Activated CD4-positive, CD25-positive, alpha-beta regulatory T cell treated with anti-CD3 and anti-CD28 coated beads, Interleukin-2, amount 50 U/mL, for 72 hours (primary cell): Measurements from ENCODE around the gene HBG2.
"Not testable (repeated sequence)": the region's sequence is repeated elsewhere in the genome, so short reads cannot be mapped to it uniquely, and the experiment has no call there.

Experiments
- DNase-seq: peaks from one replicate; pipeline ENCODE4 v3.0.0; 2021

The HBG2 gene

DNA sequence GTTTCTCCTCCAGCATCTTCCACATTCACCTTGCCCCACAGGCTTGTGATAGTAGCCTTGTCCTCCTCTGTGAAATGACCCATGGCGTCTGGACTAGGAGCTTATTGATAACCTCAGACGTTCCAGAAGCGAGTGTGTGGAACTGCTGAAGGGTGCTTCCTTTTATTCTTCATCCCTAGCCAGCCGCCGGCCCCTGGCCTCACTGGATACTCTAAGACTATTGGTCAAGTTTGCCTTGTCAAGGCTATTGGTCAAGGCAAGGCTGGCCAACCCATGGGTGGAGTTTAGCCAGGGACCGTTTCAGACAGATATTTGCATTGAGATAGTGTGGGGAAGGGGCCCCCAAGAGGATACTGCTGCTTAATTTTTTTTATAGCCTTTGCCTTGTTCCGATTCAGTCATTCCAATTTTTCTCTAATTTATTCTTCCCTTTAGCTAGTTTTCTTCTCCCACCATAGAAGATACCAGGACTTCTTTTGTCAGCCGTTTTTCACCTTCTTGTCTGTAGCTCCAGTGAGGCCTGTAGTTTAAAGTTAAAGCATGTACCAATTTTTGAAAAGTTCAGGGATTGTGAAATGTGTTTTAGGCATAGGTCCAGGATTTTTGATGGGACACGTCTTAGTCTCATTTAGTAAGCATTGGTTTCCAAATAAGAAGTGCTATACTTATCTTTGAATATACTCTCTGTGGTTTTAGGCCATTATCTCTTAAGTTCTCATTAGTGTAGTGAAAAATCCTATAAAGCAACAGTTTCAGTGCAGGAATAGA lies at the start of gene HBG2:
HBG2 (minus strand) TSS at position 136 of the 768 bp plus-strand sequence; CDS start at position 83, 53 bp downstream.
- not testable (repeated sequence) for DNase-seq

DNA sequence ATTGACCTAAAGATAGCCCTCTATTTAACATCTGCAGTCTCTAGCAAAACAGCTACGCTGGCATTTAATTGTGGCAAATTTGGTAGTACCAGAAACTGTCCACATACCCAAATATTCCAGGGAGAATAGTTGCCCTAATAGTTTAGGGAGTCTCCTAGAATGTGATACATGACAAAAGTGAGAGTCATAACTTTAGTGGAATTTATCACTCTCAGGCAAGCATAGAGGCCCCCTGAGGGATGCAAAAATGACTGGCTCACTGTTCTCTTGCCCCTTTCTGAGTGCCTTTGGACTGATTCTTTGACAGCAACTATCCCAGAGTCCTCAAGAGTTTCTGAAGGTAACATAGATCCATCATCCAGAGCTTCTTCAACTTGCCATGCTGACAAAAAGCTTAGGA lies 49.5 kb upstream of the HBG2 start:
- no peak for DNase-seq

DNA sequence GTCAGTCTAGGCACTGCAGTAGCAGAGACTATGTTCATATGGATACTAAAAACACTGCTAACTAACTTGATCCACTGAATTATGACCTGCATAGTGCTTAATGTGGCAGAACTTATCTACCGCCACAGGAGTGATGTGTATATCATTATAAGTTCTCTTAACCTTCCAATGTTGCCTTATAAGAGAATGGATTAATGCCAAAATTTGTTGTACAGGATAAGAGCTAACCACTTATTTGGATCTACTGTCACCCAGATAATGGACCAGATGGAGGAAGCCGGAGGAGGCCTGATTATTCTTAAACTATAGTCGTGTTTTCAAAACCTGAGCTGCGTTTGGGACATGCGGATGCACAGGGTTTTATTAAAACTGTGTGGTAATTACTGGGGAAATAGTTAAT lies 49.0 kb upstream of the HBG2 start:
- DNase-seq = no peak

DNA sequence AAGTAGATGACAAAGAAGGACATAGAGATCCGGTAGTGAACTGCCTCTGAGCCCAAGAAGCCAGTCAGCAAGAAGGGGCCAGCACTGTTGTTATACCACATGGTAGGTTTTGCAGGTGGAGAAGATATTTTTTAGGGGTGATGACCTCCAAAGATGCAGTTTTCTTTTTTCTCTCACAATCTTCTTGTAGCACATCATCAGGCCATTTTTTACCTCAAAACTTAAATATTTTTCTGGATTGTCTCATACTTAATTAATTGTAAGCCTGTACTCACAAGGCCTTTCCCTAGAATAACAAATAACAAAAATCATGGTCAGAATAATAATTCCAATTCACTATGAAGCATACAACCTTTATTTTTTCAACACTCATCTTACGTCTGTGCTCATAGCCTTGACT lies 47.3 kb upstream of the HBG2 start, which contains the start of gene OR51B4:
OR51B4 (minus strand) TSS at position 101 of the 400 bp plus-strand sequence; CDS start at position 101, 0 bp downstream.
- DNase-seq = no peak

DNA sequence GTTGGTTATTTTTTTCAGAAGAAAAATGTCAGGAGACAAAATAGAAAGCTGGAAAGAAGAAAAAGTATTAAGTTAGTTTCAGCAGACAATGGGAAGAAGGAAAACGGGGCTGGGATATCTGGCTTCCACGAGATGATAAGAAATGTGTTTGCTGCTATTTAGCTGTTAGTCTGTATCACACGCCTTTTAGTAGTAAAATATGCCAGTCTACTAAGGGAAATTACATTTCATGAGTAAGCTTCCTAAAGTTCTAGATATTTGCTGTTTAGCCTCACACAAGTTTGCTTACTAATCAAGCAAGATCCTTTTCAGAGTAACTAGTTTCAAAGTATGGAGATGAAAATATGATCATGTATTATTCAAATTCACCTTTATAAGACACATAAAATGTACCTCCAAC lies 45.7 kb upstream of the HBG2 start:
- DNase-seq = no peak

DNA sequence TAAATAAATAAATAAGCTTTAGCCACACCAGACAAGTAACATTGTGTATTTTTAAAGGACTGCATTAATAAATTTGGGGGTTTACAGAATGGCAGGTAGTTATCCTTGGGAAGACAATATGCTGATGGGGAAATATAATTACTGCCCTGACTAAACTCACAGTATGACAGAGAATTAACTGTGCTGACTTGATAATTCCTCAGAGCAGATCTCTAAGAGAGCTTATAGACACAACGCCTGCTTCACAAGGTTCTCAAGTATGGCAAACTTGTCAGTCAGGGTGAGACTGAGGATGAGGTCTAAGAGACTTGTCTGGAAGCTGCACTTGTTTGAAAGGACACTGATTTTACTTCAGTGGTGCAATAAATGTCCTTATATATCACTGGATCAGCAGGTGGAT lies 43.9 kb upstream of the HBG2 start:
- no peak for DNase-seq

DNA sequence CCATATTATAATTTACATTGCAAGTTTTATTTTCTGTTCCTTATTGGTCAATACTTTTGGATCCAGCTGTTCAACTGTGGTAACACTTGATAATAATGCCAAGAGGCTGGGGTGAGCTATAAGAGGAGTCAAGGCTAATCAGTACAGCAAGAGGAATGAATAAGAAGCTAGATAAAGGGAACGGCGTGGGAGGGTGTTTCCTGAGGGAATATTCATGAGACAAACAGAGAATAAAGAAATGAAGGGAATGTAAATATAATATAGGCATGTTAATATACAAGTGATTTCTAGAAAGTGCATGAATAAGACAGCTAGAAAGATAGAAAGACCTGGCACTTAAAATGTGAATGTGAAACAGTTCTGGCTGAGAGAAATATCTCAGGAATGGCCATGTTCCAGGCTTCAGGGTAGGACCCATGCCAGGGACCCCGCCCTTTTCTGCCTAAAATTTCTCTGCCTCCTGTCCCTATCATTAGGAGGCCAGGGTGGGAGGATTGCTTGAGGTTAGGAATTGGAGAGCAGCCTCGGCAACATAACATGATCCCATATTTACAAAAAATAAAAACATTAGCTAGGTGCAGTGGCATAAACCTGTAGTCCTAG lies 43.2 kb upstream of the HBG2 start:
- DNase-seq = no peak

DNA sequence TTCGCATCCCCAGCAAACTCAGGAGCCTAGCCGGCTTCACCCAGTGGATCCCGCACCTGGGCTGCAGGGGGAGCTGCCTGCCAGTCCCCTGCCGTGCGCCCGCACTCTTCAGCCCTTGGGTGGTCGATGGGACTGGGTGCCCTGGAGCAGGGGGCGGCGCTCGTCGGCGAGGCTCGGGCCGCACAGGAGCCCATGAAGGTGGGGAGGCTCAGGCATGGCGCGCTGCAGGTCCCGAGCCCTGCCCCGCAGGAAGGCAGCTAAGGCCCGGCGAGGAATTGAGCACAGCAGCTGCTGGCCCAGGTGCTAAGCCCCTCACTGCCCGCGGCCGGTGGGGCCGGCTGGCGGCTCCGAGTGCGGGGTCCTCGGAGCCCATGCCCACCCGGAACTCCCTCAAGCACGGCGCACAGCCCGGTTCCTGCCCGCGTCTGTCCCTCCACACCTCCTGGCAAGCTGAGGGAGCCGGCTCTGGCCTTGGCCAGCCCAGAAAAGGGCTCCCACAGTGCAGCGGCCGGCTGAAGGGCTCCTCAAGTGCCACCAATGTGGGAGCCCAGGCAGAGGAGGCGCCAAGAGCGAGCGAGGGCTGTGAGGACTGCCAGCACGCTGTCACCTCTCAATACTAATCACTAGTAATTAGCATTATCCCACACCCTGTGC lies 39.9 kb upstream of the HBG2 start:
- not testable (repeated sequence) for DNase-seq

DNA sequence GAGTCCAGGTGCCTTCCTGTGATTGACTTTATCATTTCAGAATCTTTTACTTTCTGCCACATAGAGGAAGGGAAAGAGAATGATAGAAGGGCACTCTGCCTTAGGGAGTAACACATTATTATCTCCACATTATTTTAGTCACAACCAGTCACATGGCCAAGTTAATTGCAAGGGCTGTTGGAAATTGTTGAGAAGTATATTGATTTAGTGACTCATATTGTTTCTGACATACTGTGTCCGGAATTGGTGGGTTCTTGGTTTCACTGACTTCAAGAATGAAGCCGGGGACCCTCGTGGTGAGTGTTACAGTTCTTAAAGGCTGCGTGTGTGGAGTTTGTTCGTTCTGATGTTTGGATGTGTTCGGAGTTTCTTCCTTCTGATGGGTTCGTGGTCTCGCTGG lies 38.4 kb upstream of the HBG2 start:
- no peak for DNase-seq

DNA sequence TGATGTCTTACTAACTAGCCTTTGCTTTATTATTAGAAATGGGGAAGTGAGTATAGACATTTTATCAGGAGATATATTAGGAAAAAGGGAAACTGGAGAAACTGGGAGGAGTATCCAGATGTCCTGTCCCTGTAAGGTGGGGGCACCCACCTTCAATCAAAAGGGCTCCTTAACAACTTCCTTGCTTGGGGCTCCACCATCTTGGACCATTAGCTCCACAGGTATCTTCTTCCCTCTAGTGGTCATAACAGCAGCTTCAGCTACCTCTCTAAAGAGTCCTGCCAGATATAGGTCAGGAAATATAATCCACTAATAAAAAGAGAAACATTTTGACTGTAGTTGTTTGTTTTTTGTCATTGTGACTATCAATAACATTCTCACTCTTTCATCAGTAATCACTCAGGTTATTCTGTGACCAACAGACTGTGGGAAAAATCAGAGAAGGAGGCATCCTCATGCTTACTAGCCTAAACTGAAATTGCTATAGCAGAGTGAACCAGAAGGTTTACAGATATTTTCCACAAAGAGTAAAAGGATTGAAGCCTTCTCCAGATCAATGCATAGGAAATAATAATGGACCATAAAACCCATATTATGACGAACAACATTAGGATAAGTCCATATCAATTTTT lies 36.7 kb upstream of the HBG2 start:
- DNase-seq = no peak

DNA sequence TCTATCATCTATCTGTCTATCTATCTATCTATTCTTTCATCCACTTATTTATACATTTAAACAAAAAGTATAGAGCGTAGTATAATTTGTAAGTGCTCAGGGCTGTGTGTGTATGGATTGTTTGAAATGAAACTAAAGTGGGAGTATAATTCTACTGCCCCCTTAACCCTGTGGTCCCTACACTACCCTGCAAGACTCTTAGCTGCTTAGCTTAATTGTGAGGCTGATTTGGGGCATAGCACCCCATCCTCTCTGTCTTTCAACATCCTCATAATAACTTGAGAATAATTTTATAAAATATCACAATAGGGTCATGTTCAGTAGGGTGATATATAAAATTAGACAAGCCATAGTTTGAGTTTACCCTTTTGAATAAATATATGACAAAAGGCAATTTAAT lies 35.5 kb upstream of the HBG2 start:
- no peak for DNase-seq

DNA sequence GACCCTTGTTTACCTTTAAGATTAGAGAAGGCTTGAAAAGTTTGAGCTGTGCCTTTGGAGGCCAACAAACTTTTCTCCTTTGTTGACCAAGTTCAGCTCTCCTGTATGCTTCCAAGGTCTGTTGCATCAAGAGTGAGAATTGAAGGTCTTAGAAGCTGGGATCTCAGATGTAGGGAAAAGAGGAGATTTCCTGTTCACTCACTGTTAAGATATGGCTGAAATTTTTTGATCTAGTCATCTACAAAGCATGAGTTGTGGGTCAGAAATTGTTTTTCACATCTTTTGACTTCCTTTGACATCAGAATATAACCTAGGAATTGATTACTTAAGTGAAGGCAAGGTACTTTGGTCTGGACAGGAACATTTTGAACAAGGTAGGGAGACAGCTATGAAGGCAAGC lies 35.1 kb upstream of the HBG2 start:
- DNase-seq = no peak

DNA sequence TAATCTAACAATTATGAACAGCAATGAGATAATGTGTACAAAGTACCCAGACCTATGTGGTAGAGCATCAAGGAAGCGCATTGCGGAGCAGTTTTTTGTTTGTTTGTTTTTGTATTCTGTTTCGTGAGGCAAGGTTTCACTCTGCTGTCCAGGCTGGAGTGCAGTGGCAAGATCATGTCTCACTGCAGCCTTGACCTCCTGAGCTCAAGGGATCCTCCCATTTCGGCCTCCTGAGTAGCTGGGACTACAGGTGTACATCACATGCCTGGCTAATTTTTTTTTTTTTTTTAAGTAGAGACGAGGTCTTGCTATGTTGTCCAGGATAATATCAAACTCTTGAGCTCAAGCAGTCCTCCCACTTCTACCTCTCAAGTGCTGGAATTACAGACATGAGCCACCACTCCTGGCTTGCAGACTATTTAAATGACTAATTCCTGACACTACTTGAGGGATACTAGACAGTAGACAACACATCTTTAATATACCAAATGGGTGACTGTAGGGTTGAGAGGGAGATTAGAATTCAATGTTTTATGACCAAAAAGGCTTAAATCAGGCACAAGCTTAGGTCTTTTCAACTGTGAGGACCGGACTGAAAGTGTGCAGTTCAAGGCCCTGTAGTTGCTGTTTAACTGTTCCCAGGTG lies 34.4 kb upstream of the HBG2 start:
- no peak for DNase-seq

DNA sequence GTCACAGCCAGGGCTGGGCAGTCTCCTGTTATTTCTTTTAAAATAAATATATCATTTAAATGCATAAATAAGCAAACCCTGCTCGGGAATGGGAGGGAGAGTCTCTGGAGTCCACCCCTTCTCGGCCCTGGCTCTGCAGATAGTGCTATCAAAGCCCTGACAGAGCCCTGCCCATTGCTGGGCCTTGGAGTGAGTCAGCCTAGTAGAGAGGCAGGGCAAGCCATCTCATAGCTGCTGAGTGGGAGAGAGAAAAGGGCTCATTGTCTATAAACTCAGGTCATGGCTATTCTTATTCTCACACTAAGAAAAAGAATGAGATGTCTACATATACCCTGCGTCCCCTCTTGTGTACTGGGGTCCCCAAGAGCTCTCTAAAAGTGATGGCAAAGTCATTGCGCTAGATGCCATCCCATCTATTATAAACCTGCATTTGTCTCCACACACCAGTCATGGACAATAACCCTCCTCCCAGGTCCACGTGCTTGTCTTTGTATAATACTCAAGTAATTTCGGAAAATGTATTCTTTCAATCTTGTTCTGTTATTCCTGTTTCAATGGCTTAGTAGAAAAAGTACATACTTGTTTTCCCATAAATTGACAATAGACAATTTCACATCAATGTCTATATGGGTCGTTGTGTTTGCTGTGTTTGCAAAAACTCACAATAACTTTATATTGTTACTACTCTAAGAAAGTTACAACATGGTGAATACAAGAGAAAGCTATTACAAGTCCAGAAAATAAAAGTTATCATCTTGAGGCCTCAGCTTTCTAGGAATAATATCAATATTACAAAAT lies 33.7 kb upstream of the HBG2 start:
- DNase-seq = no peak

DNA sequence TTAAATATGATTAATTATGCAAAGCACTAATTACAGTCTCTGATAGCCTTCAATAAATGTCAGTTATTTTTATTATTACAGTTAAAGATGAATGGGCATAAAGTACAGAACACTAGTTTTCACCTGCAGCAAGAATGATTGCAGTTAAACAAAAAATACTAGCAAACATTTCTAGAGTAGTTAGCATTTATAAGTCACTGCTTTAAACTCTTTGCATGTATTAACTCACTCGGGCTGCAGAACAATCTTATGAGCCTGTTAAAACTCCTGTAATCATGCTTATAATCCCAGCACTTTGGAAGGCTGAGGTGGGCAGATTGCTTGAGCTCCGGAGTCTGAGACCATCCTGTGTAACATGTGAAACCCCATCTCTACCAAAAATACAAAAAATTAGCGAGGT lies 32.3 kb upstream of the HBG2 start:
- no peak for DNase-seq

DNA sequence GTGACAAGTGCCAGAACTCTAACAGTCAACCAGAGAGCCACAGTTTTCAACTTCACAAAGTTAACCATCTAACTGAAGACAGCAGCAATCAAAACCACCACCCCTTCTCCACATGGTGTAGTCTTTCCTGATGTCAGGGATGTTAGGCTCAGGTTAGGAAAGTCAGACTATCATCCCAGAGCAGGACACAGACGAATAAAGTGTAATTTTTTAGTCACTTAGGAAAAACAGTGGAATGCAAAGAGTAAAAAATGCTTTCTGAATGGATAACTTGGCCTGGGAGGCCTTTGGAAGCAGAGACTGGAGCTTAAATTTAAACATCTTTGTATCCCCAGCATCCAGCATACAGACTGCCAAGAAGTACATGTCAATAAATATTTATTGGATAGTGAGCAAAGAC lies 31.8 kb upstream of the HBG2 start:
- DNase-seq = no peak

DNA sequence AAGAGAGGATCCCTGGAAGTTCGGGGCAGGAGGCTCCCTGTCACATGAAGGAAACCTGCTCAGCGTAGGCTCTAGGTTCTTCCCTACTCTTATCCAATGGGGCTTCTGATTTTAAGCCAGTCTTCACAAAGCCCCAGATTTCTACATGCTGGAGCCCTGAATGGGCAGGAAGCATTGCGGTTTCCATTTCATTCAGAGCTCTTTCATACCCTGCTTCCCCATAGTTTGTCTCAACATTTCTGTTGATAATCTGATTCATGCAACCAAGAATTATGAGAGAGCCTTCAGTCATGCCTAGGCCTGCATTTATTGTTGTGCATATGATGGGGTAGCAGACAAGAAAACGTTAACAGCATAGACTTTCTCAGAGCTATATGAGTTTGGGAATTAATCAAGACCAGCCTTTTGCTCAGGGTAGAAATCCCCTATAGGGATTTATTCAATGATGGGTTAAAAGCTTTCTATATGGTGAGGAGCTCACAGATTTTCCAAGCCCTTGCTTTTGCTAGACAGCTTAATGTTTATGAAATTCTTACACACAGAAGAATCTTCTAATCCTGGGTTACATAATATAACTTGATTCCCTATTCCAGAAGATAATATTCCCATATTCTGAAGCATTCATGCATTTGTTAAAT lies 31.2 kb upstream of the HBG2 start:
- no peak for DNase-seq

DNA sequence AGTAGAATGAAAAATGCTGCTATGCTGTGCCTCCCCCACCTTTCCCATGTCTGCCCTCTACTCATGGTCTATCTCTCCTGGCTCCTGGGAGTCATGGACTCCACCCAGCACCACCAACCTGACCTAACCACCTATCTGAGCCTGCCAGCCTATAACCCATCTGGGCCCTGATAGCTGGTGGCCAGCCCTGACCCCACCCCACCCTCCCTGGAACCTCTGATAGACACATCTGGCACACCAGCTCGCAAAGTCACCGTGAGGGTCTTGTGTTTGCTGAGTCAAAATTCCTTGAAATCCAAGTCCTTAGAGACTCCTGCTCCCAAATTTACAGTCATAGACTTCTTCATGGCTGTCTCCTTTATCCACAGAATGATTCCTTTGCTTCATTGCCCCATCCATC lies 30.1 kb upstream of the HBG2 start:
- DNase-seq = no peak

DNA sequence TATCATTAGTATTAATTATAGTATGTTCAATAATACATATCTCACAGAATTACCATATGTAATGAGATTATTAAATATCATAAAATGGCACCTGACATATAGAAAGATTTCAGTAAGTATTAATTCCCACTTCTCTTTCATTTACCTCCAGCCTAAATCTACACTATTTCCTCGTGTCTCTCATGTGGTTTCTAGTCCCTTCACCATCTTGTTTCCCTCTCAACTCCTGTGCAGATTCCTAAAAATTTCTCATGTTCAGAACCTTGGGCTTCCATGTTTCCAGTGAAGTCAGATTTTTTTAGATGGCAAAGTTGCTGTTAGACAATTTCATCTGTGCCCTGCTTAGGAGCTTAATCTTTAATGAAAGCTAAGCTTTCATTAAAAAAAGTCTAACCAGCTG lies 29.3 kb upstream of the HBG2 start:
- no peak for DNase-seq

DNA sequence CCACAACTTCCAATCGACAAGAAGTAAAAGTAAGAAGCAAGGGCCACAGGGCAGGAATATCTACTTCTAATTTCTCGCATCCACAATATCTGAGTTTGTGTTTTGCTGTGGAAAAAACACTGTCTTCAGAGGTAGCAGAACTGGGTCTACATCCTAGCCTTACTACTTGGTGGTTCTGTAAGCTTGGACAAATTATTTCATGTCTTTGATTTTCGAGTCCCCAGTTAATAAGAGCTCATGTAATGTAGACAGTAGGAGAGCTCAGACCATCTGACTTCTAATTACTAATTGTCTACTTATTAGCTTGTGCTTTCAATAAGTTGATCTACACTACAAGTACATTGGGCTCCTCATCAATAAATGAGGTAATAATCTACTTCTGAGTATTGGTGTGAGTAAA lies 28.5 kb upstream of the HBG2 start:
- no peak for DNase-seq

DNA sequence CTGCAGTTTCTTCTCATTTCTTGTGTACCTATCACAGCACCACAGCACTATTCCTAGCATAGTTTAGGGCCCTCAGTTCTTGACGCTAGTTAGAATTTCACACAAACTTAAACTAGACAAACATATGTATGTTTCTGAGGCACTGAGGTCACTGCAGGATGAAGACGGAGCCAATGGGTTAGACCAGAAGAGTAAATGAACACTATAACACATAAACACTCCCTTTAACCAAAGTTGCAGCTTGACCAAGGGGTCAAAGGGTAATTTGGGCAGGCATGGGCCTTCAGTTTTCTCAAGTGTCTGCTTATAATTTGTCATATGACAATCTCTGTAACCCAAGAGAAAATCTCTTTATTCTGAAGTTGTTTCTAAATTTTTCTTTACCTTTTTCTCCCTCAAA lies 28.0 kb upstream of the HBG2 start:
- no peak for DNase-seq

DNA sequence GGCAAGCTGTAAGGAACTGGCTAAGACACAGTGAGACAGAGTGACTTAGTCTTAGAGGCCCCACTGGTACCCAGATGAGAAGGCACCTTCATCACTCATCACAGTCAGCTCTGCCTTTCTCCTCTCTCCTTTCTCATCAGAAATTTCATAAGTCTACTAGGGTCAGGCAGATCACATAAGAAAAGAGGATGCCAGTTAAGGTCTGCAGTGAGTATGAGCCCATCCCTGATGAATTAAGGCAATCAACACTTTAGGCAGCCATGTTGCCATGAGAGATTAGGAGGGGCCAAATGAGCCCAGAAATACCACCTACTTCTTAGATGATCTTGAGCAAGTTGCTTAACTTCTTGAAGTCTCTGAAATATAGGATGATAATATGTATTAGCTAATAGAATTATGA lies 27.0 kb upstream of the HBG2 start:
- no peak for DNase-seq
